ENCODE data around the gene DGKI.

DGKI gene

GRCh38 chr7:137592232-137592896, 254.4 kb downstream of the DGKI start:
- DNase-seq (ENCODE audit: low spot score): peak; percentile 64

DNA sequence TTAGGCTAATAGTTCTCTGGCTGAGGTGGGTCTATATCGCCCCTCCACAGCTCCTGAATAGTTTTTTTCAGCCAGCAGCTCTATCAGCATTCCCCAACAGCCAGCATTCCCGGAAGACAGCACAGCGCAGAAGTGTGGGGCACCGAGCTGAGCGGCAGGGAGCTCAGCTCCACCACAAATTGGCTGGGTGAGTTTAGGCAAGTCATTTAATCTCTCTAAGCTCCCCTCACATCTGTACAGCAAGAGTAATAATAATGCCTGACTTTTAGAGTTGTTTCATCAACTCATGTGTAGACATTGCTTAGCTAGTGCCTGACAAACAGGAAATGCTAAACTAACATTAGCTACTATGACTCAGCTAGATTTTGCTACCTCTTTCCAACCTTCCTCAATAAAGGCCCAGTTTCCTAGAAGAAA, 255.3 kb downstream of the DGKI start:
- DNase-seq (ENCODE audit: low spot score): no peak

DNA sequence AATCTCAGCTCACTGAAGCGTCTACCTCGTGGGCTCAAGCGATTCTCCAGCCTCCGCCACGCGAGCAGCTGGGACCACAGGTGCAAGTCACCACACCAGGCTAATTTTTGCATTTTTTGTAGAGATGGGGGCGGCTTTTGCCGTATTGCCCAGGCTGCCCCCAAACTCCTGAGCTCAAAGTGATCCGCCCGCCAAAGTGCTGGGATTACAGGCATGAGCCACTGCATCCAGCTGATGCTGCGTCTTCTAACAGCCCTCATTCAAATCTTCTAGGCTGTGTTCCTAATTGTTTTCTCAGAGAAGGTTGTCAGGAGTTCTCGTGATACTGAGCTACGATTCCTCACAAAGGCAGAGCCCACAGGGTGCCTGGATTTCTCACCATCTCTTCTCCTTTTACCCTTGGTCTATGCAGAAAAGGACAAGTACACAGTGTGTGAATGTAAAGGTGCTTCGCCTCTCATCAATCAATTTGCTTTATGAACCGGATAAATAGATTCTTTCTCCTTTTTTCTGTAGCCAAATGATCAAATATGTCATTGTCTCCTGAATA, 255.9 kb downstream of the DGKI start:
- DNase-seq (ENCODE audit: low spot score): no peak

DNA sequence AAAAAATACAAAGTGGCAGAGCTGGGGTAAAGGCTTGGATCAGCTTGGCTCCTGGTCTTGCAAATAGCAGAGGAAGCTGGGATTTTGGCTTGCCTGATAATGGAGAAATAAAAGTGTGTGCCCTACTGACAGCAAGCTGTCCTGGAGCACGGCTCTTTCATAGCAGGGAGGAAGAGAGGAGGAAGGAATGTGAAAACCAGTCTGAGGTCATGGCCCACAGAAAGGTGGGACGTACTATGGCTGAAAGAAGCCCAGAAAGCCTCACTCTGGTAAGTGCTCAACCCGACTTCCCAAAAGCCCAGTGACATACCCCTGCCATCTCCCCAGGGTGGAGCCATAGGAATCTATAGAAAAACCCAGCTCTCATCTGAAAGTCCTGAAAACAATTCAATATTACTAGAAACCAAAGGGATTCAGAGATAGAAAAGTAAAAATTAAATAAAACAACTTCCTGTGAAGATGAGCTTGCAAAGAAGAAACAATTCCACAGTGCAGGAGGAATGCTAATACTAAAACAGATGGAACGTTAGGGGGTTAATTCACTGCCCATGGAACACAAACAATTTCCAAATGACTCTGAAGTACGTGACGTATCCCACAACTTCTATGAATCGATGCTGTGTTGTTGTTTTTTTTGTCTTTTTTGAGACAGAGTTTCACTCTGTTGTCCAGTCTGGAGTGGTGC, 256.6 kb downstream of the DGKI start:
- no peak for DNase-seq (ENCODE audit: low spot score)

DNA sequence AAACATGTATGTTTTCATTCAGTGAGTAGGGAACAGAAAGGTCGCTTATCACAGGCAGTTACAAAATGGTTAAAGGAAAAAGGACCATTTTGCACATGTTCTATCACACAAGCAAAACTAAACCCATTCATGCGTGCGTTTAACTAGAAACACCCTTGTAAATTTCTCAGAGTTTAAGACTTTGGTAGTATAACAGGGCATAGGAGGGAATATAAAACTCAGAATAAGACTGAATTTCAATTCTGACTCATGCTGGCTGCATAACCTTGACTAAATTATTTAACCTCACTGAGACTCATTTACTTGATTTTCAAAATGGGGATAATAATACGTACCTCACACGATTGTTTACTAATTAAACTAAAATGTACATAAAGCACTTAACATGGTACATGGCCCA, 259.4 kb downstream of the DGKI start:
- no peak for DNase-seq (ENCODE audit: low spot score)

DNA sequence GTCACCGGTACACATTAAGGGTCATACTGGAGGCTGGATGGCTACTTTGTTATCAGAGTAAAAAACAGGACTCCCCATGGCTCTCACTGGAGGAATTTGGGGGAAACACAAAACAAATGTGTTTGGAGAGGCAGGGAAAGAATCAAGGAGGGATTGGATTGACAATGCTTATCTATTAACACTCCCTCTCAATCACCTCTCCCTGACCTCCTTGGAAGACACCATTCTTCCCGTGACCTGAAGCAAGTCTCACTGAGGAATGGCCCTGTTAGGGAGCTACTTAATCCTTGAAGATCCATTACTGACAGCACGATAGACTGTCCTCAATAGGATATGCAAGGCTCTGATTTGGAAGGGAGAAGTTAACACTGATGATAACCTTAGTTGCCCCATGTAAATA, 261.2 kb downstream of the DGKI start:
- no peak for DNase-seq (ENCODE audit: low spot score)

GRCh38 chr7:137583172-137583571, 263.6 kb downstream of the DGKI start:
- no peak for DNase-seq (ENCODE audit: low spot score)

DNA sequence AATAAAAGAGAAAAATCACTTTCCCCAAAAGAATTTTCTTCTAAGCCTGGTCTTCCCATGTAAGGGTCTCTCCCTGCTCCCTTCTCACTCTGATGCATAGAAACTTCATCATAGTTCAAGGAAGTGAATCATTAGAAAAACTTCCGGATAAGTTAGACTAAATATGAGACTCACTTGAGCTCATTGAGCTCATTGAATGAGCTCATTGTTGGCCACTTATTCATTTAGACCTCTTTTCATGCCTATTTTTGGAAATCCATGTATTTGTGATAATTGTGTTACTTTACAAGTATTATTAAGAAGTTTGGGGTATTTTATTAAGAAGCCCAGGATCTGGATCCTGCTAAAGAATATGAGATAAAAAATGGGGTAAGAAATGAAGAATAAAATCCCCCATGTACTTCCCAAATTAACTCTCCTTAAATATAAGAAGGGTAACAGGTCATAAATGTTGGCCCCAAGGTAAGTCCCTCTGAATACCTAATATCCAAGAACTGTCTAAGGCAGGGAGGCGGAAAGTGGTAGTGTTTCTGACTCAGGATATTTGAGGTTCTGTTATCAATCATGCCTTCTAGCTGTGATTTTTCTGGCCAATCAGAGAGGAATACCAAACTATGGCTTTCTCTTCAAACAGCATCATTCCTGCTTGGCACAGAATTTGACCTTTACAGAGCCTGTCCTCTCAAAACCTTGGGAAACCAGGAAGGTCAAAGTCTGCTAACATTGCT, 266.7 kb downstream of the DGKI start:
- DNase-seq (ENCODE audit: low spot score): no peak

DNA sequence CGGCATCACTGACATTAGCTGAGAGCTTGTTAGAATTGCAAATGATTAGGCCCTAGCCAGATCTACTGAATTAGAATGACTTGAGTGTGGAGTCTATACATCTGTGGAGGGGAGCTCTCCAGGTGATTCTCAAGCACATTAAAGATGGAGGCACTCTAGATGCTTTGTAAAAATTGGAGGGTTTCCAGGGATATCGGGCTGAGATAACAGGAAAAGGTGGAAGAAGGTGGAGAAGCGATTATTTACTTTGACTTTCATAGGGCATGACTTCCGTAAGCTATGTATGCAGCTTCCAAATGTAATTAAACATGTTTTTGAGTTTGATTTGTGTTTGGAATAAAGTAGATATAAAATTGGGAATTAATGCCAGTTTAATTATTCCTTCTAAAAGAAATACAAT, 268.2 kb downstream of the DGKI start:
- DNase-seq (ENCODE audit: low spot score): no peak

- DNase-seq (ENCODE audit: low spot score): no peak
These were observed 269.6 kb downstream of the DGKI start for GRCh38 chr7:137577184-137577583.

DNA sequence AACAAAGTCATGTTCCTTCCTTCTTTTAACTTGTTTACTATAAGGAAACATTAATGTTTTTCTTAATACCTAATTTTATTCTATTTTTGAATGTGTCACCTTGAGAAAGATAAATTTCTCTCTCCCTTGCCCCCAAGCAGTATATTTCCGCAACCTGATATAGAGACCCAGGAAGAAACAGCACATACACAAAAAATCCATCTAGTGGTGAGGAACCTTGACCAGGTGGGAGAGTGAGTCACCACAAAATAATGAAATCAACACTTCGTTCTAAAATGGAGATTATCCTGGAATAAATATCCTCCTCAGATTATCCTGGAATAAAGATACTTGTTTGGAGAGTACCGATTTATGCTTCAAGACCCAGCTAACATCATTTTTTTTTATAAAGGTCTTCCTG, 270.3 kb downstream of the DGKI start:
- DNase-seq (ENCODE audit: low spot score): no peak

DNA sequence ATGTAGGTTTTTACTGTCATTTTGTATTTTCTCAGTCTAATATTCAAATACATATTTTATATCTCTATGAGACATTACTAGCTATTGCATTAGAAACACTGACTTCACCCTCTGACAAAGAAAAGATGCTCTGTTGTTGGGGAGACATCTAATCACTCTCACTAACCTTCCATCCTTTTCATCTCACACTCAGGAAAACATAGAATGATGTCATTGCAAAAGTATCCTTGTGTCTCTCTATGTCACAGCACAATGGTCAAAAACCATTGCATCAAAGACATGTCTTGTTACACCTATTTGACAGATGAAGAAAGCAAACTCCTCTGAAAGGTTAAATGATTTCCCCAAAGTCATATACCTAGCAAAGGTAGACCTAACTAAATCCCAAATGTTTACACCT, 272.0 kb downstream of the DGKI start:
- no peak for DNase-seq (ENCODE audit: low spot score)

- DNase-seq (ENCODE audit: low spot score): no peak
These were observed 274.6 kb downstream of the DGKI start for GRCh38 chr7:137572056-137572784.

- no peak for DNase-seq (ENCODE audit: low spot score)
These were observed 282.1 kb downstream of the DGKI start for GRCh38 chr7:137564677-137565076.

- no peak for DNase-seq (ENCODE audit: low spot score)
These were observed 282.8 kb downstream of the DGKI start for GRCh38 chr7:137563981-137564380.

- DNase-seq (ENCODE audit: low spot score): no peak
These were observed 299.3 kb downstream of the DGKI start for GRCh38 chr7:137547485-137547884.

- DNase-seq (ENCODE audit: low spot score): no peak
These were observed 300.1 kb downstream of the DGKI start for GRCh38 chr7:137546671-137547070.

GRCh38 chr7:137546009-137546408, 300.8 kb downstream of the DGKI start:
- DNase-seq (ENCODE audit: low spot score): no peak

DNA sequence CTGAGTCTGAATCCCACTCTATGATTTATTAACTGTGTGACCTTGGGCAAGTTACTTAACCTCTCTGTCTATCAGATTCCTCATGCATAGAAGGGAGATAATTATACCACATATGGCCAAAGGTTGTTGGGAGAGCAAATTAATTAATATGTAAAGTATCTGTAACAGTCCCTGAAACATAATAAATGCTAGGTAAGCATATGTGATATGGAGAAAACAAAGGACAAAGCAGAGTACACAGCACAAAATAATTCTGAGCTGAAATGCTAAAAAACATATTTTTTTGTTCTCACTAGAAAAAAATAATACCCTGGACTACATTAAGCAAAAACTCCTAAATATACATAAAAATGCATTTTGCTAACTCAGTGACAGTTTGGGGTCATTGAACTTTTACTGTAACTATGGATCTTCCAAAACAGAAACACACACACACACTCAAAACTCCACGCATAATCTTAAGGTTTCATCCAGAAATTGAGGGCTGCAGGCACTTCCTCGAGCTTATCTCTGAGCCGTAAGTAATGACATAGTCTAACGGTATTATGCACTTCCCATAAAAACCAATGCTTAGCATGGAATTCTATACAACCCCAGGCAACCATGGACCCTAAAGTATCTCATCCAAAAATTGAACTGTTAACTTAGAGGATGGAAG, 301.6 kb downstream of the DGKI start:
- no peak for DNase-seq (ENCODE audit: low spot score)

DNA sequence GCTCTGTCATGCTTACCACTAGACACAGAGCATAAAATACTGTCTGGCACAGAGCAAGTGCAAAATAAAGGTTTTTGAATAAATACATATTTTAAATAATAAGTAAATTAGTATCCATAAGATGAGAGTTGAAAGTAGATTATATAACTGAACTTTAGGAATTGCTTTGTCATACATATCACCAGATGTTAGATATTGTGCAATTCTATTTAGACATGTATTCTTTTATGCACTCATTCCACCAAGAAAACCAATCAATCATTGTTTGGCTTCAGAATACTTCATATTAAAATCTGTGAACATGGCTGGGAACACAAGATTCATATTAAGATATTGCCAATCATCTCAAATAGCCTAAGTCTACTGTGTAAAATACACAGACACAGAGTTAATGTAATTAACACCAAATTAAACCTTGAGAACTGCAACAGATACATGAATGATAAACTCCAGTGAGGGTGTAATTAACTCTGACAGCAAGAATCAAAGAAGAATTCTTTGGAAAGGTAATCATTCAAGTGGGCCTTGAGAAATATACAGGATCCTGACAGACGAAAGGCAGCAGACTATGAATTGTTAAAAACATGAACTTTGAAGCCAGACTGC, 302.2 kb downstream of the DGKI start:
- DNase-seq (ENCODE audit: low spot score): no peak

GRCh38 chr7:137539111-137539715, 307.6 kb downstream of the DGKI start:
- DNase-seq (ENCODE audit: low spot score): no peak

All from NAMALWA (cell line).